AG09319 (cell line): ENCODE measurements around the gene PDCD2L.

Experiments used
- DNase-seq: peaks from one replicate; pipeline ENCODE4 v3.0.0-alpha.2; 2010; ENCODE audit warnings: low read depth; ENCODE audit errors: extremely low read depth
- TF ChIP-seq, protein P1 (sequence below): IDR thresholded peaks from 2 replicates; pipeline ENCODE4 v1.5.1; 2011; ENCODE audit warnings: low read depth, mild to moderate bottlenecking, inconsistent platforms, low read length, moderate library complexity

The PDCD2L gene

DNA sequence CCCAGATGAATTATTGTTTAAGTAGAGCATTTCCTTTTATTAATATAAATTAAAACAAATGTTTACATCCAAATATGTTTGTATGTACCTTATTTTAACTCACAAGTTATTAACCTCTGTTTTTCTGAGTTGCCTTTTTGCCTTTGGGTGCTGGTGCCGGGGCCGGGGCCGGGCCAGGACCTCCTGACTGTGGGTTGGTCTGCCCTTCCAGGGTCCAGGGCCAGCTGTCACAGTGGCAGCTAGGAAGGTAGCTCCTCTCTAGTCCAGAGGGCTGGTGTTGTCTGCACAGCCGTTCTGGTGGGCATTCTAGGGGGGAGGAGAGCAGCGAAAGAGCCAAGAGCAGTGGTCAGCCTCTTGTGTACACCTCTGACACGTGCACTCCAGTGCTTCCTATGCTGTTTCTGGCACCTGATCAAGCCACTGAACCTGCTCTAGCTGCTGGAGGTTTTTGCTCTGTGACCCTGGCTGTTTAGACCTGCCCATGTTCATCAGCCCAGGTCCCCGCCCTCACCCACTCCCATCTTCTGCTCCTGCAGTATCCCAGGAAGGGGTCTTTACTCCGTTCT is 22.0 kb downstream of the PDCD2L start:
- DNase-seq: no peak
- TF ChIP-seq, protein P1, sequence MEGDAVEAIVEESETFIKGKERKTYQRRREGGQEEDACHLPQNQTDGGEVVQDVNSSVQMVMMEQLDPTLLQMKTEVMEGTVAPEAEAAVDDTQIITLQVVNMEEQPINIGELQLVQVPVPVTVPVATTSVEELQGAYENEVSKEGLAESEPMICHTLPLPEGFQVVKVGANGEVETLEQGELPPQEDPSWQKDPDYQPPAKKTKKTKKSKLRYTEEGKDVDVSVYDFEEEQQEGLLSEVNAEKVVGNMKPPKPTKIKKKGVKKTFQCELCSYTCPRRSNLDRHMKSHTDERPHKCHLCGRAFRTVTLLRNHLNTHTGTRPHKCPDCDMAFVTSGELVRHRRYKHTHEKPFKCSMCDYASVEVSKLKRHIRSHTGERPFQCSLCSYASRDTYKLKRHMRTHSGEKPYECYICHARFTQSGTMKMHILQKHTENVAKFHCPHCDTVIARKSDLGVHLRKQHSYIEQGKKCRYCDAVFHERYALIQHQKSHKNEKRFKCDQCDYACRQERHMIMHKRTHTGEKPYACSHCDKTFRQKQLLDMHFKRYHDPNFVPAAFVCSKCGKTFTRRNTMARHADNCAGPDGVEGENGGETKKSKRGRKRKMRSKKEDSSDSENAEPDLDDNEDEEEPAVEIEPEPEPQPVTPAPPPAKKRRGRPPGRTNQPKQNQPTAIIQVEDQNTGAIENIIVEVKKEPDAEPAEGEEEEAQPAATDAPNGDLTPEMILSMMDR: no peak

DNA sequence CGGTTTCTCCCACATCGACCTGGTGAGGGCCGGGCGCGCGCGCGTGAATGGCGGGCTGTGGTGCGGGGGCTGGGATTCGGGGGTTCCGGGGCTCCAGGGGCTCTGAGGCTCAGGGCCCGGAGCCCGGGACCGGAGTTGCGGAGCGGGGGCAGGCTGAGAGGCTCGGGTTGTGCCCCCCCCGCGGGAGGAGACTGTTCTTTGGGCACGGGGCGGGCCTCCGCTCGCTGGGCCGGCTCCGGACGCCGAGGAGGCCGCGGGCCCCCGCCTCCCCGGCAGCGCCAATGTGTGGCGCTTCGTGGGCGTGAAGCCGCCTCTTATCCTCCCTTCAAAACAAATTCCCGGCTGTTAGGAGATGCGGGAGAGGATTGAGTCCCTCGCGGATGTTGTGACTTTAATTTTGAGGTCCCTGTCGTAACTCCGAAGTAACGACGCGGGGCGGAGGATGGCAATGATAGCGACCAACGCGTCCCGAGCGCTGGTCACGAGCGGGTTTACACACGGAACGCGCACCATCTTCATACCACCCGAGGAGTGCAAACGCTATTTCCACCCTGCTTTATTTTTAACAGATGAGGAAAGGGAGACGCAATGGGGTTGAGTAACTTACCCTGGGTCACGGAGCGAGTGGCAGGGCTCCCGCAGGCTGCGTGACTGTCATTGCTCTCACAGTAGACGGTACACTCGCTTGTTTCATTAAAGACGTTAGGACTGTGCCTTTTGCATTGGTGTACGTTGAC is 24.5 kb downstream of the PDCD2L start:
- TF ChIP-seq, protein P1: no peak
- no peak for DNase-seq

DNA sequence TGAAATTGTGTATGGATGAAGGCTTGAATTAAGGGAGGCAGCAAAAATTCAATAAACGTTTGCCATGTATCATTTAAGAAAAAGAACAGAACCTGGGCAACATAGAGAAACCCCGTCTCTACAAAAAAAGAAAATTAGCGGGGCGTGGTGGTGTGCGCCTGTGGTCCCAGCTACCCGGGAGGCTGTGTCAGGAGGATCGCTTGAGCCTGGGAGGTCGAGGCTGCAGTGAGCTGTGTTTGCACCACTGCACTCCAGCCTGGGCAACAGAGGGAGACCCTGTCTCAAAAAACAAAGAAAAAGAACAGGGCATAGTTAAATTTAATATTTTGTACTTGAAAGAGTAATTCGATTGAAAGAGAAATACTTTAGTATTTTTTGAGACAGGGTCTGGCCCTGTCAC is 25.4 kb downstream of the PDCD2L start:
- TF ChIP-seq, protein P1: no peak
- no peak for DNase-seq

DNA sequence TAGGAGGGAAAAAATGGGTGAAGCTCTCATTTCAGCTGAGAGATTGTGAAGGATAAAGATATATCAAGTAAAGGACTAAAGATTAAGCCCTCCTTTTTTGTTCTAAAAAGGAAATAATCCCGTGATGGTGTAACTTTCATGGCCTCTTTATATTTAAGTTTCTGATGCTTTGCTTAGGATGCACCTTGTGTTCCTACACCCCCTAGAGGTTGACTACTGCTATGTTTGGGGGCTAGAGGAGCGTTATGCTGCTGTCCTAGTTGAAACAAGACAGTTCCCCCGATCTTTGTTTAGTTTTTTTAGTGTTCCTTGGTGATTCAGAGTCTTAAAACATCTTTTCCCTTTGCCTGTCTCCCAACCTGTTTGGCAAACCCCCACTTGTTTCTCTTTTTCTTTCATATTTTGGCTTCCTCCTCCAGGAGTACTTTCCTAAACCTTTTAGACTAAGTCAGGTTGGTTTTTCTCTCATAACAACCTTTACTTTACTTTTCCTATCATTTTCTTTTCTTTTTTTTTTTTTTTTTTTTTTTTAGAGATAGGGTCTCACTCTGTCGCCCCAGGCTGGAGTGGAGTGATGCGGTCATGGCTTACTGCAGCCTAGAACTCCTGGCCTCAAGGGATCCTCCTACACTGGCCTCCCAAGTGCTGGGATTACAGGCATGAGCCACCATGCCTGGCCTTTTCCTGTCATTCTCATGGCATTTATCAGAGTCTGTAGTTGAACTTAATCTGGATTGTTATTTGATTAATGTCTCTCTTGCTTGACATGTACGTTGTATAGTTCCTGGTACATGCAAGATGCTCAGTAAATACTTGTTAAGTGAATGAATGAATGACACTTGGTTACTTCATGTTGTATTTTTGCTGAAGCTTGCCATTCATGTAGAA is 26.8 kb downstream of the PDCD2L start:
- DNase-seq: no peak
- TF ChIP-seq, protein P1: peak; percentile 73

DNA sequence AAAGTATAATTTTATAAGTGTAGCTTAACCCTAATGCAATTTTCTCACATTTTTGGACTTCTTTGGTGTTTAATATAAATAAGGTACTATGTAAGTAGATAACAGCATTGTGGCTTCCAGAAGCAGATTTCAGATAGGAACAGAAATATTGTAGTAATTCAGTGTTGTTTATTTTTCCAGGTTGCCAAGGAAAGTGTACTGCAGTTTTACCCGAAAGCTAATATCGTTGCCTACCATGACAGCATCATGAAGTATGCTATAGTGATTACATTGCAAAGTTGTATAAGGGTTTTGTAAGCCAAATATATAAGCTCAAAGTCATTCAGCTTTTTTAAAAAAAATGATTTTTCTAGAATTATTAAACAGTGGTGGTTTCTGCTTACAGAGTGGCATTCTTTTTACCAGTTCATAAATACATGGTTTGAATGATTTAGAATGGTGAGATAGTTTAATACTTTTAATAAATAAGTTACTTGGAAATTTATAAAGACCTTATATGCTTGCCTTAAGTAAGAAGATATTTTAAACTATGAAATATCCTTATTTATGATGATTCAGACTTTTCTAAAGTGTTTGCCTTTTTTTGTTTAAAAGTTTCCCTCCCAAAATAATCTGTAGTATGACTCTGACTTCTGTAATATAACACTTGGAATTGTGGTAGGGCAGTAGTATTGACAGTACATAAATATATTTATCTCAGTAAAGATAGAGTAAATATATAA is 27.6 kb downstream of the PDCD2L start:
- TF ChIP-seq, protein P1: no peak
- no peak for DNase-seq

DNA sequence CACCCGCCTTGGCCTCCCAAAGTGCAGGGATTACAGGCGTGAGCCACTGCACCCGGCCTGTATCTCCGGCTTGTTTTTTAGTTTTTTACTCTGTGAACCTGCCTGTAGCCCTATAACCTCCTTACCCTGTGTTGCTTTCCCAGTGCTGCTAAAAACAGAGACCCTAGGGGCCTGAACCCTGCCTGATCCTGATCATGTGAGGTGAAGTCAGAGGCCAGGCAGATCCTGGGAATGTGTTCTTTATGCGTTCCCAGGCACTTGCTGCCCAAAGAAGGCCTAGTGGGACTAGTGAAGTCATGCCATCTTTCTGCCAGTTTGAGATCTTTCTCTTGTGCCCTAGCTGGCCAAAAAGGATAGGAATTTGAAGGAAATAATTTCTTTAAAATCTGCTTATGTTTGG is 28.6 kb downstream of the PDCD2L start:
- DNase-seq: no peak
- TF ChIP-seq, protein P1: no peak
